Liver (tissue), 9 donors: ENCODE measurements around the gene AHDC1. TPM values are rescaled to one million over a fixed set of nuclear protein-coding genes. Genes with fewer than 3 reads are reported as not detected.

Source experiments
- DNase-seq: peaks from one replicate; pipeline ENCODE4 v3.0.0-alpha.2; 2017; ENCODE audit warnings: low spot score
- H3K27ac ChIP-seq, 2 donors: one replicate each; pipeline ENCODE4 v1.7.0; 2013; ENCODE audit warnings: inconsistent platforms in 2 of 2, low read length in 2 of 2, control low read depth in 1 of 2, low read depth in 1 of 2, mild to moderate bottlenecking in 1 of 2
- H3K27me3 ChIP-seq, 4 donors: one replicate each; pipeline versions ENCODE4 v1.6.1 to v1.7.0; 2013; ENCODE audit warnings: low read length in 3 of 4, inconsistent platforms in 1 of 4, mild to moderate bottlenecking in 1 of 4, moderate library complexity in 1 of 4; ENCODE audit not compliant: control insufficient read depth in 4 of 4, insufficient read depth in 4 of 4
- H3K36me3 ChIP-seq, 4 donors: one replicate each; pipeline versions ENCODE4 v1.6.1 to v1.7.0; 2013; ENCODE audit warnings: low read length in 3 of 4, mild to moderate bottlenecking in 3 of 4, low read depth in 1 of 4, moderate library complexity in 1 of 4; ENCODE audit not compliant: control insufficient read depth in 4 of 4, insufficient read depth in 3 of 4
- H3K4me1 ChIP-seq, 4 donors: one replicate each; pipeline versions ENCODE4 v1.6.1 to v1.7.0; 2013; ENCODE audit warnings: low read length in 3 of 4, mild to moderate bottlenecking in 3 of 4, moderate library complexity in 1 of 4; ENCODE audit not compliant: control insufficient read depth in 4 of 4, insufficient read depth in 4 of 4
- H3K4me3 ChIP-seq, 3 donors: one replicate each; pipeline versions ENCODE4 v1.6.1 to v1.7.0; 2013; ENCODE audit warnings: low read length in 3 of 3, control low read depth in 1 of 3, low read depth in 1 of 3, mild to moderate bottlenecking in 1 of 3
- H3K9ac ChIP-seq, 2 donors: one replicate each; pipeline ENCODE4 v1.7.0; 2013; ENCODE audit warnings: low read length in 2 of 2, mild to moderate bottlenecking in 2 of 2, moderate library complexity in 2 of 2, control low read depth in 1 of 2, low read depth in 1 of 2
- H3K9me3 ChIP-seq, 4 donors: one replicate each; pipeline versions ENCODE4 v1.6.1 to v1.7.0; 2013; ENCODE audit warnings: low read length in 3 of 4; ENCODE audit not compliant: control insufficient read depth in 4 of 4
- FOXA1 ChIP-seq: IDR thresholded peaks from 2 replicates; pipeline ENCODE4 v1.6.1; 2016; ENCODE audit warnings: antibody characterized with exemption
- FOXA2 ChIP-seq: IDR thresholded peaks from 2 replicates; pipeline ENCODE4 v1.6.1; 2016; ENCODE audit warnings: antibody characterized with exemption
- GABPA ChIP-seq, 2 donors: IDR thresholded peaks in 1 of 2; conservative IDR thresholded peaks in 1 of 2; 2 replicates each; pipeline ENCODE4 v1.6.1; 2016; ENCODE audit warnings: antibody characterized with exemption in 2 of 2, mild to moderate bottlenecking in 1 of 2, moderate library complexity in 1 of 2
- HNF4A ChIP-seq, 2 donors: conservative IDR thresholded peaks; 2 replicates each; pipeline ENCODE4 v1.6.1; 2016; ENCODE audit warnings: antibody characterized with exemption in 2 of 2, mild to moderate bottlenecking in 2 of 2
- HNF4G ChIP-seq: IDR thresholded peaks from 2 replicates; pipeline ENCODE4 v1.6.1; 2016; ENCODE audit warnings: antibody characterized with exemption
- NR2F2 ChIP-seq: IDR thresholded peaks from 2 replicates; pipeline ENCODE4 v1.6.1; 2016; ENCODE audit warnings: antibody characterized with exemption
- RAD21 ChIP-seq, 2 donors: IDR thresholded peaks; 2 replicates each; pipeline ENCODE4 v1.6.1; 2016; ENCODE audit warnings: antibody characterized with exemption in 2 of 2, mild to moderate bottlenecking in 2 of 2
- RXRA ChIP-seq, 2 donors: IDR thresholded peaks; 2 replicates each; pipeline ENCODE4 v1.6.1; 2017 to 2018; ENCODE audit warnings: antibody characterized with exemption in 2 of 2, mild to moderate bottlenecking in 1 of 2
- SP1 ChIP-seq: IDR thresholded peaks from 2 replicates; pipeline ENCODE4 v1.6.1; 2018; ENCODE audit warnings: antibody characterized with exemption, mild to moderate bottlenecking
- YY1 ChIP-seq: IDR thresholded peaks from 2 replicates; pipeline ENCODE4 v1.6.1; 2016; ENCODE audit warnings: antibody characterized with exemption, mild to moderate bottlenecking
- ZBTB33 ChIP-seq: IDR thresholded peaks from 2 replicates; pipeline ENCODE4 v1.6.1; 2016; ENCODE audit warnings: antibody characterized with exemption
- WGBS: extraction: QIAGEN DNeasy Blood & Tissue Kit; methylation state at CpG from one replicate; pipeline ENCODE4 v1.1.7; 2013; 5-methylcytosine and 5-hydroxymethylcytosine counted together
- polyA plus RNA-seq, 2 donors: library from polyadenylated mRNA; stranded (reverse) in 1 of 2; unstranded in 1 of 2; fragments of 200-250 nt in 1 of 2; fragments of >200 nt in 1 of 2; fragmentation: Nextera tagmentation in 1 of 2; extraction: Ambion mirVana in 1 of 2; gene quantifications; one replicate each; pipeline versions ENCODE4 v1.2.1 to v1.2.3, GENCODE V29; 2013 to 2015
- total RNA-seq, 2 donors: library from RNA; depleted of rRNA; stranded (reverse); fragments of >200 nt; gene quantifications; one replicate each; pipeline ENCODE4 v1.2.3, GENCODE V29; 2014
- TF ChIP-seq, protein P1 (sequence below): IDR thresholded peaks from 2 replicates; pipeline ENCODE4 v1.6.1; 2016; ENCODE audit warnings: antibody characterized with exemption
- TF ChIP-seq, protein P2 (sequence below): IDR thresholded peaks from 2 replicates; pipeline ENCODE4 v1.6.1; 2016; ENCODE audit warnings: antibody characterized with exemption
- TF ChIP-seq, protein P3 (sequence below): IDR thresholded peaks from 2 replicates; pipeline ENCODE4 v1.6.1; 2016; ENCODE audit warnings: antibody characterized with exemption, mild to moderate bottlenecking
- TF ChIP-seq, protein P4 (sequence below): fragments of 150-350 bp; IDR thresholded peaks from 2 replicates; pipeline ENCODE4 v1.5.1; 2017; ENCODE audit warnings: improper control_type of control experiment, low read depth, low read length; ENCODE audit not compliant: missing input control
- donor health status: healthy.
- donor health status: healthy.
- donor health status: healthy.
- donor health status: healthy.
- donor health status: healthy.

Gene AHDC1
- total and polyA plus RNA-seq, 4 donors = 2.4 to 6.5 (median 5.5) TPM

DNA sequence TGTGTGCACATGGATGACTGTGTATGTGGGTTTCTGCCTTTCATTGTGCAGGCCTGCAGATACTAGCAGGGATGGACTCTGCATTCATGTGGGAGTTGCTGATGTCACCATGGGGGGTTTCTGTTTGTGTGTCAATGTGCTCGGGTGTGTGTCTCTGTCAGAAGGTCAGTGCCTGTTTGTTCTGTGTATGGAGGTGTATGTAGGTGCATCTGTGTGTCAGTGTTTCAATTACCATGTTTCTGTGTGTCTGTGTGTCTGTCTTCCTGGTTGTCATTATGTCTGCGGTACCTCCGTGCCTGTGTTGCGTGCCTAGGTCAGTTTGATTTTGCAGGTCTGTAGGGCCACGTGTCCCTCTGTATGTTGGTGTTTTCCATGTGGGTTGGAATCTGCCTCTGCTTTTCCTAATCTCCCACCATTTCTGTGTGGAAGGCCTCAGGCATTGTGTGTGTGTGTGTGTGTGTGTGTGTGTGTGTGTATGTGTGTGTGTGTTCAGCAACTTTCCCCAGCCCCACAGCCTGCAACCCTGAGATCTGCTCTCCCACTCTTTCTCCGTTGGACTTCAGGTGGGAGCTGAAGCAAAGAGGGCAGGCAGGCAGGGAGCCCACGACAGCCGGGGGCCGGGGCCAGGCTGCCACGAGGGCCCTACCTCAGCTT lies 77.2 kb downstream of the AHDC1 start:
- Histone ChIP-seq H3K4me1 (peaks cover 6 to 28% (median 8%) of the 10 kb centered on the region in 4 donors), H3K4me3 (no peak overlapping the region), H3K36me3 (no peaks in the 10 kb centered on the region), H3K27ac (no peak overlapping the region), H3K9ac (no peak overlapping the region), H3K27me3 (no peaks in the 10 kb centered on the region), H3K9me3 (no peaks in the 10 kb centered on the region)
- TF ChIP-seq HNF4A (conservative IDR thresholded peaks at IDR 0.05) (no peak), YY1 (no peak)
- TF ChIP-seq, protein P1, sequence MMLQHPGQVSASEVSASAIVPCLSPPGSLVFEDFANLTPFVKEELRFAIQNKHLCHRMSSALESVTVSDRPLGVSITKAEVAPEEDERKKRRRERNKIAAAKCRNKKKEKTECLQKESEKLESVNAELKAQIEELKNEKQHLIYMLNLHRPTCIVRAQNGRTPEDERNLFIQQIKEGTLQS = no peak
- WGBS = 80% methylated on average over 10 of the region's 10 CpGs
- DNase-seq = no peak

GRCh38 chr1:27525296-27526272 lies 78.4 kb downstream of the AHDC1 start:
- H3K4me1 ChIP-seq = peaks cover 6 to 34% (median 10%) of the 10 kb centered on the region in 4 donors
- H3K9me3 ChIP-seq = no peaks in the 10 kb centered on the region
- peak; percentile 83 for DNase-seq
- no peaks in the 10 kb centered on the region for H3K27me3 ChIP-seq
- H3K27ac ChIP-seq = peak overlapping the region; percentile 10 to 63
- 70% methylated on average over 16 of the region's 16 CpGs for WGBS
- TF ChIP-seq FOXA1 = no peak
- TF ChIP-seq NR2F2 = peak; percentile 65
- TF ChIP-seq YY1 = no peak
- TF ChIP-seq, protein P2, sequence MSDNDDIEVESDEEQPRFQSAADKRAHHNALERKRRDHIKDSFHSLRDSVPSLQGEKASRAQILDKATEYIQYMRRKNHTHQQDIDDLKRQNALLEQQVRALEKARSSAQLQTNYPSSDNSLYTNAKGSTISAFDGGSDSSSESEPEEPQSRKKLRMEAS = no peak
- TF ChIP-seq RXRA (IDR thresholded peaks at IDR 0.05) = no peak
- peak in 1 of 2 donors; percentile 23 for TF ChIP-seq RAD21 (IDR thresholded peaks at IDR 0.05)
- H3K9ac ChIP-seq = no peak overlapping the region
- H3K4me3 ChIP-seq = no peak overlapping the region
- H3K36me3 ChIP-seq = no peaks in the 10 kb centered on the region

DNA sequence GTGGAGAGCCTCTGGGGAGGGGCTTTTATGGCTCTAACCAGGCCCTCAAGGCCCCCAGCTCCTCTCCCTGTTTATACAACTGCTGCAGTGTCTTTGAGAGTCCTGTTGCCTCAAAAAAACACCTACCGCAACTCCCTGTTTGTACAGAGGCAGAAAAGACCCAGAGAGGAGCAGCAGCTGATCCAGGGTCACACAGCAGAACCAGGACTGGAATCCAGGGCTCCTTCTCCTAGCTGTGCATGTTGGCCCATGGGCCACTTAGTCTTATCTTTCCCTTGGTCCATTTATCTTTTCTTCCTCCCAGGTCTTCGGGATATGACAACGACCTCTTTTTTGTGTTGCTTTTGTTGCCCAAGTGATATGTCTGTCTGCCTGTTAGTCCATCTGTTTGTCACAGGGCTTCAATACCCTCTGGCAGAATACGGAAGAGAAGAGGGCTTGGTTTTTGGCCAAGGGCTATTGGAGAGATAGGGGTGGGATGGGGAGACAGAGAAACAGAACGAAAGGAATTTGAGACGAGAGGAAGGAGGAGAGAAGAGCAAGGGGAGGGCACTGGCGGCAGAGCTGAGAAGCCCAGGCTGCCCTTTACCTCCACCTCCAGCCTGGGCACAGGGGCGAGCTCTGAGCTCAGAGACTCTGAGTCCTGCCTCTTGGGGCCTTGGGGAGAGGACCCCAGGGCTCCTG lies 80.5 kb downstream of the AHDC1 start:
- no peaks in the 10 kb centered on the region for H3K9me3 ChIP-seq
- no peak overlapping the region for H3K9ac ChIP-seq
- DNase-seq = no peak
- H3K4me3 ChIP-seq = no peak overlapping the region
- no peaks in the 10 kb centered on the region for H3K36me3 ChIP-seq
- H3K4me1 ChIP-seq = peaks cover 7 to 39% (median 16%) of the 10 kb centered on the region in 4 donors
- no peak overlapping the region for H3K27ac ChIP-seq
- 82% methylated on average over 8 of the region's 8 CpGs for WGBS
- no peaks in the 10 kb centered on the region for H3K27me3 ChIP-seq
- TF ChIP-seq ZBTB33 = no peak
- TF ChIP-seq YY1 = no peak
- TF ChIP-seq HNF4A (conservative IDR thresholded peaks at IDR 0.05) = no peak
- no peak for TF ChIP-seq GABPA (IDR thresholded peaks at IDR 0.05 in 1 of 2, conservative IDR thresholded peaks at IDR 0.05 in 1 of 2)
- no peak for TF ChIP-seq NR2F2
- TF ChIP-seq FOXA2 = no peak
- no peak for TF ChIP-seq HNF4G
- TF ChIP-seq, protein P3, sequence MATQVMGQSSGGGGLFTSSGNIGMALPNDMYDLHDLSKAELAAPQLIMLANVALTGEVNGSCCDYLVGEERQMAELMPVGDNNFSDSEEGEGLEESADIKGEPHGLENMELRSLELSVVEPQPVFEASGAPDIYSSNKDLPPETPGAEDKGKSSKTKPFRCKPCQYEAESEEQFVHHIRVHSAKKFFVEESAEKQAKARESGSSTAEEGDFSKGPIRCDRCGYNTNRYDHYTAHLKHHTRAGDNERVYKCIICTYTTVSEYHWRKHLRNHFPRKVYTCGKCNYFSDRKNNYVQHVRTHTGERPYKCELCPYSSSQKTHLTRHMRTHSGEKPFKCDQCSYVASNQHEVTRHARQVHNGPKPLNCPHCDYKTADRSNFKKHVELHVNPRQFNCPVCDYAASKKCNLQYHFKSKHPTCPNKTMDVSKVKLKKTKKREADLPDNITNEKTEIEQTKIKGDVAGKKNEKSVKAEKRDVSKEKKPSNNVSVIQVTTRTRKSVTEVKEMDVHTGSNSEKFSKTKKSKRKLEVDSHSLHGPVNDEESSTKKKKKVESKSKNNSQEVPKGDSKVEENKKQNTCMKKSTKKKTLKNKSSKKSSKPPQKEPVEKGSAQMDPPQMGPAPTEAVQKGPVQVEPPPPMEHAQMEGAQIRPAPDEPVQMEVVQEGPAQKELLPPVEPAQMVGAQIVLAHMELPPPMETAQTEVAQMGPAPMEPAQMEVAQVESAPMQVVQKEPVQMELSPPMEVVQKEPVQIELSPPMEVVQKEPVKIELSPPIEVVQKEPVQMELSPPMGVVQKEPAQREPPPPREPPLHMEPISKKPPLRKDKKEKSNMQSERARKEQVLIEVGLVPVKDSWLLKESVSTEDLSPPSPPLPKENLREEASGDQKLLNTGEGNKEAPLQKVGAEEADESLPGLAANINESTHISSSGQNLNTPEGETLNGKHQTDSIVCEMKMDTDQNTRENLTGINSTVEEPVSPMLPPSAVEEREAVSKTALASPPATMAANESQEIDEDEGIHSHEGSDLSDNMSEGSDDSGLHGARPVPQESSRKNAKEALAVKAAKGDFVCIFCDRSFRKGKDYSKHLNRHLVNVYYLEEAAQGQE = no peak
- TF ChIP-seq, protein P4, sequence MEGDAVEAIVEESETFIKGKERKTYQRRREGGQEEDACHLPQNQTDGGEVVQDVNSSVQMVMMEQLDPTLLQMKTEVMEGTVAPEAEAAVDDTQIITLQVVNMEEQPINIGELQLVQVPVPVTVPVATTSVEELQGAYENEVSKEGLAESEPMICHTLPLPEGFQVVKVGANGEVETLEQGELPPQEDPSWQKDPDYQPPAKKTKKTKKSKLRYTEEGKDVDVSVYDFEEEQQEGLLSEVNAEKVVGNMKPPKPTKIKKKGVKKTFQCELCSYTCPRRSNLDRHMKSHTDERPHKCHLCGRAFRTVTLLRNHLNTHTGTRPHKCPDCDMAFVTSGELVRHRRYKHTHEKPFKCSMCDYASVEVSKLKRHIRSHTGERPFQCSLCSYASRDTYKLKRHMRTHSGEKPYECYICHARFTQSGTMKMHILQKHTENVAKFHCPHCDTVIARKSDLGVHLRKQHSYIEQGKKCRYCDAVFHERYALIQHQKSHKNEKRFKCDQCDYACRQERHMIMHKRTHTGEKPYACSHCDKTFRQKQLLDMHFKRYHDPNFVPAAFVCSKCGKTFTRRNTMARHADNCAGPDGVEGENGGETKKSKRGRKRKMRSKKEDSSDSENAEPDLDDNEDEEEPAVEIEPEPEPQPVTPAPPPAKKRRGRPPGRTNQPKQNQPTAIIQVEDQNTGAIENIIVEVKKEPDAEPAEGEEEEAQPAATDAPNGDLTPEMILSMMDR = no peak
- TF ChIP-seq, protein P1 = no peak
- TF ChIP-seq SP1 = no peak
- TF ChIP-seq RAD21 (IDR thresholded peaks at IDR 0.05) = no peak
- TF ChIP-seq, protein P2 = no peak
